Fibroblast of skin of left biceps (primary cell): ENCODE results near the gene RFC2.
"Not testable (repeated sequence)": the region's sequence is repeated elsewhere in the genome, so short reads cannot be mapped to it uniquely, and the experiment has no call there.

Experiments used
- DNase-seq, 2 experiments: peaks; one replicate each; pipeline ENCODE4 v3.0.0-alpha.2; 2013; ENCODE audit warnings: low read depth in 2 of 2

The RFC2 gene

DNA sequence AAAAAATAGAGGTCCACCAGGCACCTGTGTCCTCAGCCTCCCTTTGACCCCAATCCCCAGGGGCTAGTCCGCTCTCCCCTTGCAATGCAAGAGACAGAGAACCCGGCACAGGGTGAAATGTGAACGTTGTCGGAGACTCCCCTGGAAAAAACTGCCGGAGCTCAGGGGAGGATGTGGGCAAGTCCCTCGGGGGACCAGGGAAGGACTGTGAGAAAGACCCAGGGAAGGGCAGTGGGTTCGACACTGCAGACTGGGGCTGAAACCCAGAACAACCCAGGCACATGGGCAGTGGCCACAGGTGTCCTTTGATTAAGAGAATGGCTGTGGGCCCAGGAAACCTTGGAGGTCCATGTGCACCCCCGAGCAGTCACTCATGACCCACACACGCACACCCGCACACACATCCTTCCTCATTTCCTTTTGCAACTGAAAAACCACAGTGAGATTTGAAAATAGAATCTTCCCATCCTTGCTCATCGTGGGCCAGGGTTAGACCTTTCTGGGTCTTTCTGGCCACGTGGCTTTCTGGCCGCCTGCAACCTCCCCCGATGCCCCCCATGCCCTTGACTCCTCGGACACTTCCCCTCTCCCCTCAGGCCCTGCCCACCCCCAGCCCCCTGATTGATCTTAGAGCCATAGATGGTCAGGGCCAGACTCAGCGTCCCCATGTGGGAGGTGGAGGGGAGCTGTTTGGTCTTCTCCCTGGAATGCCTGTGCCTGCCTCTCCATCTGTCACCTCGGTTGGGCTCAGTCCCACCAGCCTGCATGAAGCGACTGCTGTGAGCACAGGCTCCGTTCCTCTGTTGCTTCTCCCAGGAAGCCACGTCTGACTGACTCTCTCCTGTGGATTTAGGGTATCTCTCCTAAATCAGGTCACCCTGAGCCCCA, 36.5 kb downstream of the RFC2 start:
- DNase-seq, result no peak

DNA sequence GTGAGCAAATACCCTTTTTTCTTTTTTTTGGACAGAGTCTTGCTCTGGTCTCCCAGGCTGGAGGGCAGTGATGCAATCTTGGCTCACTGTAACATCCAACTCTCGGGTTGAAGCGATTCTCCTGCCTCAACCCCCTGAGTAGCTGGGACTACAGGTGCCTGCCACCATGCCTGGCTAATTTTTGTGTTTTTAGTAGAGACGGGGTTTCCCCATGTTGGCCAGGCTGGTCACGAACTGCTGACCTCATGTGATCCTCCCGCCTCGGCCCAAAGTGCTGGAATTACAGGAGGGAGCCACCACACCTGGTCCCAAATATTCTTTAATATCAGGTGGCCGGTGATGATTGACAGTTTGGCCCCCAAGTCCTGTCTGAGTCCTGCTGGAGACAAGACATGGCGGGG, 37.8 kb downstream of the RFC2 start:
- no peak for DNase-seq

DNA sequence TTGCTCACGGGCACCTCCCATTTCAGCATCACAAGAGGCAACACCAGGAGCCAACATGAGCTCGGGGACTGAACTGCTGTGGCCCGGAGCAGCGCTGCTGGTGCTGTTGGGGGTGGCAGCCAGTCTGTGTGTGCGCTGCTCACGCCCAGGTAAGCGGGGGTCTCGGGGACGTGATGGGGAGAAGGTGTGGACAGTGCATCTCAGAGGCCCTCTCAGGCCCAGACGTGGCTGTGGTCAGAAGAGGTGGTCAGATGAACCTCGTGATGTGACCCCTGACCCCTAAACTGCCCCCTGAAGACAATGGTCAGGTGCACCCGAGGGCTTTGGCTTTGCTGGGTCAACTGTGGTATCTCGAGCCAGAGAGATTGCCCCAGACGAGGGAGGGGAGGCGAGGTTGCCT, 38.3 kb downstream of the RFC2 start:
- no peak for DNase-seq

DNA sequence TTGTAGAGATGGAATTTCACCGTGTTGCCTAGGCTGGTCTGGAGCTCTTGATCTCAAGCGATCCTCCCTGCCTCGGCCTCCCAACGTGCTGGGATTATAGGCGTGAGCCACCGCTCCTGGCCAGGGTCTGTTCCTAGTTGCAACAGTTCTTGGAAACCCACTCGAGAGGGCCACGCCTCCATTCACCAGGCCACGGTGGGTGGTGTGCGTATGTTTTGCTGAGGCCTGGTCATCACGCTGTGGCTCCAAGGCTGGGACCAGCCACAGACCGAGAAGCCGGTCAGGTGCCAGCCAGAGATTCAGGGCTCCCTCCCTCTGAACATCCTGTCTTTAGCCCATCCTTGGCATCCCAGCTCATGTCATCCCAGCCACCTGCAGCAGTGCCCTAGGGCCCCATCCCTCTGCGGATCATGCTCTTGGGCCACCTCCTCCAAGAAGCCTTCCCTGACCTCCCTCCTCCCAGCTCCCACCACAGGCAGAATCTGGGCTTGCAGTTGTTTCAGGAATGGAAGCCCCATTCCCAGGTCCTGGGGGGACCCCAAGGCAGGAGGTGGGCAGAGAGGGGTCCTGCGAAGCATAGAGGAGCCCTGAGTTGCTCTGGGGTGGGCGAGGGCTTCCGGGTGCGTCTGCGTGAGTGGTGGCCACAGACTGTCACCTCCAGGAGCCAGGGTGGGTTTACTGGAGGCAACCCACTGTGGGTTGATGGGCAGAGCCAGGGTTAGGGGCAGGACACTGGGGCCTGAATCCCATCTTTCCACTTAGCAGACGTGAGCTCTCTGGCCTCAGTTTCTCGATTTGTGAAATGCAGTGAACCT, 39.2 kb downstream of the RFC2 start:
- DNase-seq, result no peak

GRCh38 chr7:74212661-74213060, 41.5 kb downstream of the RFC2 start:
- DNase-seq, result no peak

DNA sequence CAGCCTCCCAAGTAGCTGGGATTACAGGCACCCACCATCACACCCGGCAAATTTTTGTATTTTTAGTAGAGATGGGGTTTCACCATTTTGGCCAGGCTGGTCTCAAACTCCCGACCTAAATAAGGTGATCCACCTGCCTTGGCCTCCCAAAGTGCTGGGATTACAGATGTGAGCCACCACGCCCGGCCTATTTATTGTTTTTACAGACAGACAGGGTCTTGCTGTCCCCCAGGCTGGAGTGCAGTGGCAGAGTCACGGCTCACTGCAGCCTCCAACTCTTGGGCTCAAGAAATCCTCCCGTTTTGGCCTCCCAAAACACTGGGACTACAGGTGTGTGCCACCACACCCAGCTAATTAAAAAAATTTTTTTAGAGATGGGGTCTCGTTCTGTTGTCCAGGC, 46.0 kb downstream of the RFC2 start:
- DNase-seq, result not testable (repeated sequence)

DNA sequence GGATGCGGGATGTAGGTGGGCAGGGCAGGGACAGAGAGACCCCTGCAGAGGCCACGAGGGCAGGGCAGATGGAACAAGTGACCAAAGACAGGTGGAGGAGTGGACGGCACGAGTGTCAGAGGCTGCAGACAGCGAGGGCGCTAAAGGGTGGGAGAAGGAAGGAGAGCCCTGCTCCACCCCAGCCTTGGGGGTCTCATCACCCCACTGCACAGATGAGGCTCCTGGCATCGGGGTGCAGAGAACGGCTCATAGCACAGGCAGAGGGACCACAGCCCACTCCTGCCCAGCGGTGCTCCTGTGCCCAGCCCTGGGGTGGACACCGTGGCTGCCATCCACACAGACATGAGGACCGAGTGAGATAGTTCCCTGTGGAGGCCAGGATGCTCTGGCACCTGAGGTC, 46.6 kb downstream of the RFC2 start:
- DNase-seq, result no peak

DNA sequence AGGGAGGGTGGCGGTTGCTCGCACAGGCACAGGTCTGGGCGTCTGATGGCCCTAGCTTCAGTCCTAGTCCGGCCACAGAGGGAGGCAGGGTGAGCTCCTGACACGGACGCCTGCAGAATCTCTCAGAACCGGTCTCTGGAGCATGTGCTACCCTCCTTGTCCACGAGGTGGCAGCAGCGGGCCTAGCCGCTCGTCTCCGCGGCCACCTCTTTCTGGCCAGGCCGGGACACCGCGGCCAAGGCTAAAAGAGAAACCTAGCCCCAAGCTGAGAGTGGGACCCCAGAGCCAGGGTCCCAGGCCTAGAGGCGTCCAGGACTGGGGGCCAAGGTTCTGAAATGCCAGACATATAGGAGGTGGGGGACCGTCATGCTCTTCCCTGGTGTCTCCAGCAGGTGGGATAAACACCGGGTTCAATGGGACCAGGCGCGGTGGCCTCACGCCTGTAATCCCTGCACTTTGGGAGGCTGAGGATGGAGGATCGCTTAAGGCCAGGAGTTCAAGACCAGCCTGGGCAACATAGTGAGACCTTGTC, 47.5 kb downstream of the RFC2 start:
- DNase-seq, result peak in 1 of 2 experiments; percentile 10

GRCh38 chr7:74206052-74206451, 48.1 kb downstream of the RFC2 start:
- not testable (repeated sequence) for DNase-seq

GRCh38 chr7:74203956-74204618, 50.1 kb downstream of the RFC2 start:
- DNase-seq, result no peak

GRCh38 chr7:74202841-74203556, 51.2 kb downstream of the RFC2 start:
- peak; percentile 8 to 12 for DNase-seq

DNA sequence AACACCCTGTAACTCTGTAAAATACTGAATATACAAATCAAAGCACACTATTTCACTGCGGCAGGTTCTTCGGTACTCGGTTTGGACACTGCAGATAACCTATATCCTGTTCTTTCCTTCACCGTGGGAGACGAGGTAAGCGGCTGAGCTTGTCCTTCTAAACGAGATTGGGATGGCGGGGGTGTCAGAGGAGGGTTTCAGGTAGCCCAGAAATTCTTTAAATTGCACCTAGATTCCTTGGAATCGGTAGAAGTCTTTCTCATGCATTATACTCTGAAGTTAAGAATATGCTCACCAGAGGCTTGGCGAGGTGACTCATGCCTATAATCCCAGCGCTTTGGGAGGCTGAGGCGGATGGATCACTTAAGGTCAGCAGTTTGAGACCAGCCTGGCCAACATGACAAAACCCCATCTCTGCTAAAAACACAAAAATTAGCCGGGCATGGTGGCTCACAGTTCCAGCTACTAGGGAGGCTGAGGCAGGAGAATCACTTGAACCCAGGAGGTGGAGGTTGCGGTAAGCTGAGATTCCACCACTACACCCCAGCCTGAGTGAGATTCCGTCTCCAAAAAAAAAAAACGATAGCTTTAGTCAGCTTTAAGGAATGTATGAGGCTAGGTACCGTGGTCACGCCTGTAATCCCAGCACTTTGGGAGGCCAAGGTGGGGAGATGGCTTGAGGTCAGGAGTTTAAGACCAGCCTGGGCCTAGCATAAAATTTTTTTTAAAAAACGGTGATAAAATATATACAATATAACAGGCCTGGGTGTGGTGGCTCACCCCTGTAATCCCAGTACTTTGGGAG, 54.4 kb downstream of the RFC2 start:
- DNase-seq, result no peak

DNA sequence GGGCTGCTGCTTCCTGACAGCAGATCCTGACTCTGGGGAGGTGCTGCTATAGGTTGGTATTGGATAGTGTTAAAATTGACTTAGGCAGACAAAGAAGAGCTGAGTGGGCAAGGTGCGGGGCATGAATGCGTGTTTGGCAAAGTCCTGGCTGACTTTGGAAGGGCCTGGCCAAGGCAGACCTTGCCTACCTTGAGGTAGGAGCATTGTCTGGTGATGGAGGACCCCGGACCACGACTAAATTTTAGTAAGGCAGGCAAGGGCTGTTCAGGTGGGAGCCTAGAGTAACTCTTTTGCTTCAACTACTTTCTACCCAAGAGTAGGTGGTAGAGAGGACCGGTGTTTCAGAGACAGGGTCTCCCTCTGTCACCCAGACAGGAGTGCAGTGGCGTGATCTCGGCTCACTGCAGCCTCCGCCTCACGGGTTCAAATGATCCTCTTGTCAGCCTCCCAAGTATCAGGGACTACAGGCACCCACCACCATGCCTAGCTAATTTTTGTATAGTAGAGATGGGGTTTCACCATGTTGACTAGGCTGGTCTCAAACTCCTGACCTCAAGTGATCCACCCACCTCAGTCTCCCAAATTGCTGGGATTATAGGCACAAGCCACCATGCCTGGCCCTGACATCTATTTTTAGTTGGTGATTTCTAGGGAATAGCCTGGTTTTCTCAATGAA, 56.6 kb downstream of the RFC2 start:
- no peak for DNase-seq

- not testable (repeated sequence) for DNase-seq
Observed at GRCh38 chr7:74195968-74196654, 58.1 kb downstream of the RFC2 start.

DNA sequence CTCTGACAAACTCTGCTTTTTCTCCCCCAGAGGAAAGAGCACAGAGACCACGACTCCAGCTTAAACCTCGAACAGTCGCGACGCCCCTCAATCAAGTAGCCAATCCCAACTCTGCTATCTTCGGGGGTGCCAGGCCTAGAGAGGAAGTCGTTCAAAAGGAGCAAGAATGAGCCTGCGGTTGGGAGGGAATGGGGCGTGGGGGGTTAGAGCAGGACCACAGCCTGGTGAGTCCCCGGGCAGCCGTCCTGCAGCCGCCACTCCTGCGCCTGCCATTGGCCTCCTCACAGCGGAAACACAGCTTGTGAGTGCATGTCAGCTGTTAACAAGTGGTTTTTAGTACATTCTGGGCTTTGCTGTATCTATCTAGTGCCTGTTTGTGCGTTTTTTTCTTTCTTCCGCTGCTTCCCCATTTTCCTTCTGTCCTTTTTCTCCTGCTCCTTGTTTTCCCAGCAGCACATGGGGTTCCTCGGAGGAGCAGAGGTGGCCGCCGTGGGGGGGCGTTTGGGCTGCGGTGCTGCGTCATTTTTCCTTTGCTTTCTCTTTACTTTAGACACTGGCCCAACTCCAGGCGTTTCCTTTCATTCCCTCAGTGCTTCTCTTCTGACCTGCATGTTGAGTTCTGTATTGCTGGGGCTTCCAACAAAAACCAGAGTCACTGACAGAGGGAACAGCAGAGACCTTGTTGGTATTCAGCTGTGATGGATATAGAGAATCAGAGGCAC, 58.9 kb downstream of the RFC2 start:
- DNase-seq, result not testable (repeated sequence)

DNA sequence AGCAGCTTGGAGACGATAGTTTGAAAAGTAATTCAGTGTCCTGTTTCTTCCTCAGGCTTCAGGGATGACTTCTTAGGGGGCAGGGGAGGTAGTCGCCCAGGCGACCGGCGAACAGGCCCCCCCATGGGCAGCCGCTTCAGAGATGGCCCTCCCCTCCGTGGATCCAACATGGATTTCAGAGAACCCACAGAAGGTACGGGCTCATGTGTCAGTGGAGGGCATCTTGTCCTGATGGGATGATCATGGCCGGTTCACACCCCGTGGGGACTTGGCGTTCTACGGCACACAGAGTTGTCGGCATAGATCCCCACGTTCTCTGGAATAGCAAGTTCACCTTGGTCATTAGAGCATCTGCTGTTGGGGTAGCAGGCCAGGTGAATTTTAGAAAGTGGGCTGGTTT, 59.5 kb downstream of the RFC2 start:
- DNase-seq, result no peak

- no peak for DNase-seq
Observed at GRCh38 chr7:74193913-74194312, 60.3 kb downstream of the RFC2 start.

DNA sequence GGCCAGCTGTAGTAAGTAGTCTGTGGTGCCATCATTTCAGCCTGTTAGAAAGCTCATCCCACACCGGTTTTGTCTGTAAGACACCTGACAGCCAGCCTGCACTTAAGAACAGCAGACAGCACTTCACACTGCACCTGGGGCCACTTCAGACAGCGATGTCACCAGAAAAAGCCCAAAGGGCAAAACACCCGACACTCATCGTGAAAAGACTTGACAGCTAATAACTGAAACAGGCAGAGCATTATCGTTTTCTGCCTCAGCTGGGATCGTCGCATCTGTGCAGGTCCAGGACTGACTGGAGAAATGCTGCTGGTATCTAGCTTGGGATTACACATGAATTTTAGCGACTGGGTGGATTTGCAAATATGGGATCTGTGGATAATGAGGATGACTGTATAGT, 61.1 kb downstream of the RFC2 start:
- DNase-seq, result no peak

GRCh38 chr7:74191231-74191630, 63.0 kb downstream of the RFC2 start:
- no peak for DNase-seq
